Measurements from ENCODE around the gene UBE2E1. TPM values are rescaled to one million over a fixed set of nuclear protein-coding genes. Genes with fewer than 3 reads are reported as not detected.

UBE2E1 gene
- total and polyA plus RNA-seq, 8 donors = 89.1 to 214 (median 186) TPM

- H3K36me3 ChIP-seq = no peaks in the 10 kb centered on the region
- no peaks in the 10 kb centered on the region for H3K27me3 ChIP-seq
- peak overlapping the region; percentile 64 to 65 for H3K4me3 ChIP-seq
- intact Hi-C loops (cut with DNase I) = no loop called here
- TF ChIP-seq CTCF (IDR thresholded peaks at IDR 0.05) = no peak
- DNase-seq = peak; percentile 27 to 87 (median 50)
- peak; percentile 43 for ATAC-seq
- H3K27ac ChIP-seq = peak overlapping the region; percentile 71 to 91
- peaks cover 0 to 62% of the 10 kb centered on the region in 2 donors for H3K4me1 ChIP-seq
- no peaks in the 10 kb centered on the region for H3K9me3 ChIP-seq
Measured at GRCh38 chr3:23810343-23811184, 4.8 kb downstream of the UBE2E1 start.

DNA sequence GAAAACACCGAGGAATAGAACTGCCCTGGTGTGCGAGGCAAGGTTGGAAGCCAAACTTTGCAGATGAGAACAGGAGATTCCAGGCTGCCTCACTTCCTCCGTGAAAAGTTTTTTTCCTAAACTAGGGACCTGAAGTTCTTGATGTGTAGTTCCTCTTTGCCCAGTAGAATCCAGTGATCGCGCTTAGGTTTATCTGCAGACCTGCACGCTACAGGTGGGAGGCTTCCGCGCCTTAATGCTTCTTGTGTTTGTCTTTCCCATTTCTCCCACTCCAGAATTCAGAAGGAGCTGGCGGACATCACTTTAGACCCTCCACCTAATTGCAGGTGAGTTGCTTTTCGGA, 5.4 kb downstream of the UBE2E1 start:
- no peaks in the 10 kb centered on the region for H3K9me3 ChIP-seq
- no peak for TF ChIP-seq CTCF (IDR thresholded peaks at IDR 0.05)
- H3K27me3 ChIP-seq = no peaks in the 10 kb centered on the region
- intact Hi-C loops (cut with DNase I) = no loop called here
- H3K27ac ChIP-seq = peak overlapping the region; percentile 71 to 91
- H3K36me3 ChIP-seq = no peaks in the 10 kb centered on the region
- no peak for DNase-seq
- peak; percentile 35 for ATAC-seq
- peaks cover 0 to 67% of the 10 kb centered on the region in 2 donors for H3K4me1 ChIP-seq
- H3K4me3 ChIP-seq = peak overlapping the region; percentile 64 to 65

DNA sequence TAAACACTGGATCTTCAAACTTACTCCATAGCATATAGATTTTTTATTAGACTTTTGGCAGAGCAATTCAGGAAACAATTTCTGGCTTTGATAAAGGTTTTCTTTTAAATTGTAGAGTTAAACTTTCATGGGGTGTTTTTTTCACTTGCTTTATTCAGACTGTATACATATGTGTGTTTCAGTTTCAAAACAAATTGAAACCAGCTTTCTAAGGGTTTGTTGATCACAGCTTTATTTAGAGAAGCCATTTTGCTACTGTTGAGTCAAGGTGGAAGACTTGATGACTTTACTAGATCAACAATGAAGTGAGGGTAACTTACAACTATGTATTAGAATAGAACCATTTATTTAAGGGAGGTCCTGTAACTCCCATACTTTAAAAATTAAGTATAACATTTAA, 6.2 kb downstream of the UBE2E1 start:
- no peak for TF ChIP-seq CTCF (IDR thresholded peaks at IDR 0.05)
- Histone ChIP-seq H3K27ac (no peak overlapping the region), H3K4me3 (no peak overlapping the region), H3K27me3 (no peaks in the 10 kb centered on the region), H3K4me1 (peaks cover 0 to 75% of the 10 kb centered on the region in 2 donors), H3K9me3 (no peaks in the 10 kb centered on the region), H3K36me3 (no peaks in the 10 kb centered on the region)
- intact Hi-C loops (cut with DNase I) = no loop called here
- no peak for ATAC-seq
- no peak for DNase-seq

DNA sequence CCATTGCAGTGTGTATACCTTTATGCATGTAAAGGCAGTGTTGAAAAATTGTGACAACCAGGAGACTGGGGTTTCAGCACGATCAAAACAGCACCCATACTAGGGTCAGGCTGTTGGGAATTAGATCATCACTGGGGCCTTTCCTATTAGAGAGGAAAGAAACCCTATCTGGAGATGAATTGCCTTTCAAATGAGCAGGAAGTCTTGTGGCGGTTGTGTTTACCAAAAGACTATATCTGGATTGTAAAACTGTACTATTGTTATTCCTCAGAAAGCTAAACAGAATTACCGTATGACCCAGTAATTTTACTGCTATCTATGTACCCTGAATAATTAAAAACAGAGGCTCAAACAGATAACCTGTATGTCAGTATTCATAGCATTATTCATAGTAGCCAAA, 10.1 kb downstream of the UBE2E1 start:
- Histone ChIP-seq H3K27ac (no peak overlapping the region), H3K4me3 (no peak overlapping the region), H3K27me3 (no peaks in the 10 kb centered on the region), H3K4me1 (peaks cover 0 to 66% of the 10 kb centered on the region in 2 donors), H3K9me3 (no peaks in the 10 kb centered on the region), H3K36me3 (no peaks in the 10 kb centered on the region)
- ATAC-seq (no peak), DNase-seq (no peak)
- intact Hi-C loops (cut with DNase I) = no loop called here
- no peak for TF ChIP-seq CTCF (IDR thresholded peaks at IDR 0.05)

DNA sequence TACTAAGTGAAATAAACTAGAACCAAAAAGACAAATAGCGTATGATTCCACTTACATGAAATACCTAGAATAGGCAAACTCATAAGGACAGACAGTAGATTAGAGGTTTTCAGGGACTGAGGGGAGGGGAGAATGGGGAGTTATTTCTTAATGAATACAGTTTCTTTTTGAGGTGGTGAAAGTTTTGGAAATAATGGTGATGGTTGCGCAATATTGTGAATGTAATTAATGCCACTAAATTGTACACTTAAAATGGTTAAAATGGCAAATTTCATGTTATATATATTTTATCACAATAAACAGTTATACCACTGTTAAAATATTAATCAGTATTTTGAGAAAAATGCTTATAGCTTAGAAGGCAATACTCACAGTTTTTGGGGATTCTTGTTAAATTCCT, 11.0 kb downstream of the UBE2E1 start:
- no peak for DNase-seq
- TF ChIP-seq CTCF (IDR thresholded peaks at IDR 0.05) = no peak
- Histone ChIP-seq H3K4me3 (no peak overlapping the region), H3K27me3 (no peaks in the 10 kb centered on the region), H3K36me3 (no peaks in the 10 kb centered on the region), H3K27ac (no peak overlapping the region), H3K9me3 (no peaks in the 10 kb centered on the region), H3K4me1 (peaks cover 0 to 58% of the 10 kb centered on the region in 2 donors)
- no peak for ATAC-seq
- intact Hi-C loops (cut with DNase I) = no loop called here

Data from left lung (tissue), 10 donors.